AG09309 (cell line): ENCODE measurements around the gene C9orf78.
"Not testable (repeated sequence)": the region's sequence is repeated elsewhere in the genome, so short reads cannot be mapped to it uniquely, and the experiment has no call there.

Source experiments
- DNase-seq: peaks from one replicate; pipeline ENCODE4 v3.0.0-alpha.2; 2010; ENCODE audit warnings: low read depth
- H3K4me3 ChIP-seq: 2 replicates; pipeline ENCODE4 v1.5.1; 2011; ENCODE audit warnings: mild to moderate bottlenecking, low read depth, low read length, moderate library complexity; ENCODE audit not compliant: control insufficient read depth
- CTCF ChIP-seq: IDR thresholded peaks from 2 replicates; pipeline ENCODE4 v1.5.1; 2011; ENCODE audit warnings: mild to moderate bottlenecking, low read depth, low read length, inconsistent platforms; ENCODE audit not compliant: insufficient read depth, control insufficient read depth; ENCODE audit errors: missing control alignments

Gene C9orf78

GRCh38 chr9:129802833-129803675, 32.0 kb downstream of the C9orf78 start, which contains the start of gene TOR1B:
TOR1B (plus strand) TSS chr9:129803184; CDS start chr9:129803213, 29 bp downstream.
- H3K4me3 ChIP-seq: peak within 1 kb of the TSS; percentile 75
- no peak for TF ChIP-seq CTCF
- DNase-seq: peak; percentile 41

DNA sequence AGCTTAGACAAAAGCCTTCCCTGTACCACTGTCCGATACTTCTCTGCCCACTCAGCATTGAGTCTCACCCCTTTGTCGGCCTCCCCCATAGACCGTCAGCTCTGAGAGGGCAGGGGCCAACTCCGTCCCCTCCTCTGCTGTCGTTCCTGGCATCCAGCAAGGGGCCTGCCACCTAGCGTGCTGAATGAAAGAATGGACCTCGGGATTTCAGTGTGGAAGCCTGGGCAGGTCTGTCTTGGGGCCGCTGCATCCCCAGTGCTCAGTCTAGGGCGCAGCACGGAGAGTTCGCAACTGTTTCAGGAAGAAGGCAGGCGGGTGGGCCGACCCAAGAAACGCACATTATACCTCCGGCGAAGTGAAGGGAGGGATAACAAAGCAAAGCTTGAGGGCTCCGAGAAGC, 33.6 kb downstream of the C9orf78 start:
- DNase-seq: no peak

GRCh38 chr9:129798973-129799372, 36.1 kb downstream of the C9orf78 start:
- TF ChIP-seq CTCF: no peak
- DNase-seq: no peak
- no peak overlapping the region for H3K4me3 ChIP-seq

More for the DNA sequence above, 33.6 kb downstream of the C9orf78 start:
- no peak for TF ChIP-seq CTCF
- no peak overlapping the region for H3K4me3 ChIP-seq

DNA sequence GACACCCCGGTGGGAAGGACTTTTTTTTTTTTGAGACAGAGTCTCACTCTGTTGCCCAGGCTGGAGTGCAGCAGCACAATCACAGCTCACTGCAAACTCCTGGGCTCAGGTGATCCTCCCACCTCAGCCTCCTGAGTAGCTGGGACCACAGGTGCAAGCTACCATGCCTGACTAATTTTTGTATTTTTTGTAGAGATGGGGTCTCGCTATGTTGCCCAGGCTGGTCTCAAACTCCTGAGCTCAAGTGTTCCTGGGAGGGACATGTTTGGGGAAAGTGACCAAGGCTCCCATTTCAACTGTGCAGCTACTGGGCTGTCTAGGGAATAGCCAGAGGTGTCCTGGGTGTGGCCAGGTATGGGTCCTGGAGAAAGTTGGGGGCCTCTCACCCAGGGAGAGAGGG, 39.0 kb downstream of the C9orf78 start:
- not testable (repeated sequence) for DNase-seq, H3K4me3 ChIP-seq

DNA sequence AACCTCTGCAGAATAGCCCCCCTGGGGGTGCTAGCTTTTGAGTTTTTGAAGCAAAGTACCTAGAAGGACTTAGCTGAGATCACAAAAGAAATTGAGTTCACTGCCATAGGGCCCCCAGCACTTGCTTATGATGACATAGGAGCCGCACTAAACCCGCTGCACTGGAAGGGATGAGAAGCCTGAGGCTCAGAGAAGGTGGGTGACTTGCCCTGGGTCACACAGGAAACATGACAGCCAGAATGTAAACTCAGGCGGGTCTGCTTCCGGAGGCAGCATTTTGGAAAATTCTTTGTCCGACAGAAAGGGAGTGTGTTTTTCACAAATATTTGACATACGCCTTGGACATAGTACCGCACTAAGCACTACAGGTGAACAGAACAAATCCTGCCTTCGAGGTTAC, 40.5 kb downstream of the C9orf78 start:
- H3K4me3 ChIP-seq: no peak overlapping the region
- no peak for DNase-seq
- no peak for TF ChIP-seq CTCF

DNA sequence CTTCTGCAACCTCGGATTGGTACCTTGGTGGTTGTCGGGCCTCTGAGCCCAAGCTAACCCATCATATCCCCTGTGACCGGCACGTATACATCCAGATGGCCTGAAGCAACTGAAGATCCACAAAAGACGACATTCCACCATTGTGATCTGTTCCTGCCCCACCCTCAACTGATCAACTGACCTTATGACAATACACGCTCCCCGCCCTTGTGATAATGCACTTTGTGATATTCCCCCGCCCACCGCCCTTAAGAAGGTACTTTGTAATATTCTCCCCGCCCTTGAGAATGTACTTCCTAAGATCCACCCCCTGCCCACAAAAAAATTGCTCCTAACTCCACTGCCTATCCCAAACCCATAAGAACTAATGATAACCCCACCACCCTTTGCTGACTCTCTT, 48.6 kb downstream of the C9orf78 start:
- no peak for TF ChIP-seq CTCF
- H3K4me3 ChIP-seq: no peak overlapping the region
- no peak for DNase-seq

DNA sequence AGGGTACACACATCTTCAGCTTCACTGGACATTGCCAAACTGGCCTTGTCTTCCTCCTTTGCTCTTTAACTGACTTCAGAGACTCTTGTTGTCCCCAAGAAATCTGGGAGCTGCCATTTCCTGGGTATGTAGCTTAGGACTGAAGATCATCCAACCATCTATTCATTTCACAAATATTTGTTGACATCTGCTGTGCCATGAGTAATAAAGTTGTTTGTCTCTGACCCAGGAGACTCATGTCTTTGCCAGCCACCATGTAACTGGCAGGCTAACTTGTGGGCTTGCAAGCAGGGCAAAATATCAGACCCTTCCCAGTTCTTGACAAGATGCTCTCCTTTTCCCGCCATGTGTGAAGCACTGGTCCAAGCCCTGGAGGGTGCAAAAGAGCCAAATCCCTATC, 49.2 kb downstream of the C9orf78 start:
- no peak for TF ChIP-seq CTCF
- H3K4me3 ChIP-seq: no peak overlapping the region
- no peak for DNase-seq

DNA sequence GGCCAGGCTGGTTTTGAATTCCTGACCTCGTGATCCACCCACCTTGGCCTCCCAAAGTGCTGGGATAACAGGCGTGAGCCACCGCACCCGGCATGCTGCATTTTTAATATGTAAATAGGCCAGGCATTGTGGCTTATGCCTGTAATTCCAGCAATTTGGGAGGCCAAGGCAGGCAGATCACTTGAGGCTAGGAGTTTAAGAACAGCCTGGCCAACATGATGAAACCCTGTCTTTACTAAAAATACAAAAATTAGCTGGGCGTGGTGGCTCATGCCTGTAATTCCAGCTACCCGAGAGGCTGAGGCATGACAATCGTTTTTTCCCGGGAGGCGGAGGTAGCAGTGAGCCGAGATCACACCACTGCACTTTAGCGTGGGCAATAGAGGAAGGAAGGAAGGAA, 50.1 kb downstream of the C9orf78 start:
- H3K4me3 ChIP-seq: not testable (repeated sequence)

More for the DNA sequence above, 50.1 kb downstream of the C9orf78 start:
- DNase-seq: not testable (repeated sequence)
